NCI-H2227 (cell line): ENCODE measurements around the gene ATXN1.

Experiments used
- DNase-seq: peaks from one replicate; lab custom pipeline; 2025; ENCODE audit not compliant: unreplicated experiment; lab: John Stamatoyannopoulos, UW

Gene ATXN1

GRCh38 chr6:16747232-16748024 is 13.8 kb downstream of the ATXN1 start:
- no peak for DNase-seq

GRCh38 chr6:16746812-16747211 is 14.4 kb downstream of the ATXN1 start:
- DNase-seq = no peak

- no peak for DNase-seq
Observed at GRCh38 chr6:16746401-16746800, 14.9 kb downstream of the ATXN1 start.

- no peak for DNase-seq
Observed at GRCh38 chr6:16743664-16744210, 17.5 kb downstream of the ATXN1 start.

GRCh38 chr6:16742116-16742515 is 19.1 kb downstream of the ATXN1 start:
- no peak for DNase-seq

- DNase-seq = no peak
Observed at GRCh38 chr6:16741112-16742016, 19.9 kb downstream of the ATXN1 start.

GRCh38 chr6:16740097-16740496 is 21.2 kb downstream of the ATXN1 start:
- DNase-seq = no peak

- no peak for DNase-seq
Observed at GRCh38 chr6:16739329-16739801, 21.9 kb downstream of the ATXN1 start.

- no peak for DNase-seq
Observed at GRCh38 chr6:16737925-16738324, 23.3 kb downstream of the ATXN1 start.

GRCh38 chr6:16736856-16737775 is 24.1 kb downstream of the ATXN1 start:
- DNase-seq = no peak

- DNase-seq = no peak
Observed at GRCh38 chr6:16735014-16735413, 26.2 kb downstream of the ATXN1 start.

GRCh38 chr6:16733085-16733484 is 28.2 kb downstream of the ATXN1 start:
- no peak for DNase-seq

GRCh38 chr6:16731478-16732051 is 29.7 kb downstream of the ATXN1 start:
- no peak for DNase-seq

- DNase-seq = no peak
Observed at GRCh38 chr6:16730738-16731477, 30.4 kb downstream of the ATXN1 start.

- DNase-seq = no peak
Observed at GRCh38 chr6:16729744-16730143, 31.5 kb downstream of the ATXN1 start.

- no peak for DNase-seq
Observed at GRCh38 chr6:16729183-16729691, 32.0 kb downstream of the ATXN1 start.

- no peak for DNase-seq
Observed at GRCh38 chr6:16728513-16729182, 32.6 kb downstream of the ATXN1 start.

GRCh38 chr6:16727996-16728395 is 33.3 kb downstream of the ATXN1 start:
- no peak for DNase-seq
